Measurements from ENCODE around the gene SUFU. TPM values are rescaled to one million over a fixed set of nuclear protein-coding genes. Genes with fewer than 3 reads are reported as not detected.

The SUFU gene
- total and polyA plus RNA-seq, 2 of the 8 experiments (the other 6 are each of a cell fraction or from before 2014, with no cell fraction given): 7.0 to 10.8 TPM

GRCh38 chr10:102467318-102467717 is 36.5 kb upstream of the SUFU start (continued):
- TF ChIP-seq SIRT6 (IDR thresholded peaks at IDR 0.05; ENCODE audit: low read length) (no peak), YY1 (IDR thresholded peaks at IDR 0.05; ENCODE audit: low read depth, low read length) (no peak), SP1 (IDR thresholded peaks at IDR 0.05; ENCODE audit: low read depth, low read length) (no peak), BRCA1 (IDR thresholded peaks at IDR 0.05; ENCODE audit: low read depth, low read length) (no peak), SP4 (IDR thresholded peaks at IDR 0.05; ENCODE audit: low read length) (no peak), SIN3A (conservative IDR thresholded peaks at IDR 0.05 in 1 of 2, IDR thresholded peaks at IDR 0.05 in 1 of 2; ENCODE audit: low read depth in 1 of 2, low read length in 2 of 2) (no peak), CBX8 (IDR thresholded peaks at IDR 0.05; ENCODE audit: borderline replicate concordance, low read depth, low read length) (no peak), TBP (IDR thresholded peaks at IDR 0.05; ENCODE audit: low read depth, low read length) (no peak)

All from H1 (cell line).